ENCODE measurements around the gene ABHD17B.
"Not testable (repeated sequence)": the region's sequence is repeated elsewhere in the genome, so short reads cannot be mapped to it uniquely, and the experiment has no call there.

Gene ABHD17B

DNA sequence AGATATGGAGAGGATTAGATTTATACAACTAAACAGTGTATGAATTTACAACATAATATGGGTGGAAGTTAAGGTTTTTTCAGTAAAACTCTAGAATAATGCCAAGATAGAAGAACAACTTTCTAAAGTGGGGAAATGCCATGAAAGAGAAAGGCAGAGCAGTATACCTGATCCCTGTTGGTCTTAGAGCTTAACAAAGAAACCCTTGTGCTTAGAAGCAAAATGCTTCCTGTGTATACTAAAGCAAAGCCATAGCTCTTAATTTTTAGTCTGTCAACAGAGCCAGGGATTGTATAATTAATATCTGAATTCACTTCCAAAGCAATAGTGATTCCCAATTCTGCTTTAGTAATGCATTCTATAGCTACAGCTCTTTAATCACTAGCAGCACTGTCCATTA, 14.8 kb upstream of the ABHD17B start:
- Mint-ChIP-seq H3K4me3 (no peak overlapping the region), H3K9me3 (no peaks in the 10 kb centered on the region), H3K27ac (no peak overlapping the region), H3K36me3 (peaks cover 12% of the 10 kb centered on the region), H3K4me1 (peaks cover 6% of the 10 kb centered on the region)
- ATAC-seq: no peak
- DNase-seq (ENCODE audit: low spot score in 2 of 2): no peak

DNA sequence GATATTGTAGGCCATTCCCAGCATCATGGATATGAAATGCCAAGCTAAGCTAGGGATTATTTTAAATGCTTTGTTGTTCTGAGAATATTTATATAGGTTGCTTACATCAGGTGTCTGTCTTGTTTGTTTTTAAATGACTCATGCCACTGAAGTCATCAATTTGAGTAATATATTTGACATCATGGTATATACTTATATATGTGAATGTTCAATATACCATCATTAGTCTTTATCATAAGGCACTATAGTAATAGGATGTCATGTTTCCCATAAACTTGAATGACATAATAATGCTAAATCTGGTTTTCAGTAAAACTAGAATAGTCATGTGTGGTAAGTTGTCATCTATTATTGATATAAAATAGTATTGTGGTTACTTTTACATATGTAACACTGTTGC, 13.6 kb upstream of the ABHD17B start:
- Mint-ChIP-seq H3K9me3 (no peaks in the 10 kb centered on the region), H3K4me3 (no peak overlapping the region), H3K27ac (no peak overlapping the region), H3K4me1 (peaks cover 6% of the 10 kb centered on the region), H3K36me3 (peaks cover 18% of the 10 kb centered on the region)
- no peak for DNase-seq (ENCODE audit: low spot score in 2 of 2)
- no peak for ATAC-seq

DNA sequence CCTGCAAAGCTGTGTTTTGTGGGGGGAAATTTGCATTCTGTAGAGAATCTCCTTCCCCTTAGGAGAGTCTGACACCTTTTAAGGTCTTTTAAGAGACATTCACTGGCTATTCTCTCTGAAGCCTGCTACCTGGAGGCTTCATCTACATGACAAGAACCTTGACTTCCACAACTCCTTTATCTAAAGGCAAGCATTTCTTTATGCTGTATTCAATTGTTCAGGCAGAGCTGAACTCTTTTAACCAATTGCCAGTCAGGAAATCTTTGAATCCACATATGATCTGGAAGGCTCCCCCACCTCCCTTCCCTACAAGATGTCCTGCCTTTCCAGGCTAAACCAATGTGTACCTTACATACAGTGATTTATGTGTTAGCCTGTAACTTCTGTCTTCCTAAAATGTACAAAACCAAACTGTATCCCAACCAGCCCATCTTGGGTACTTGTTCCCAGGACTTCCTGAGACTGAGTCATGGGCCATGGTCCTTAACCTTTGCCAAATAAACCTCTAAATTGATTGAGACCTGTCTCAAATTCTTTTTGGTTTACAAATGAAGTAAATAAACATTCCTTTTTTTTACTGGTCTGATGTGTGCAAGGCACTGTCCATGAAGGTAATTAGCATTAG, 10.3 kb upstream of the ABHD17B start:
- Mint-ChIP-seq H3K4me1 (peaks cover 17% of the 10 kb centered on the region), H3K4me3 (no peak overlapping the region), H3K27ac (no peak overlapping the region), H3K9me3 (no peaks in the 10 kb centered on the region), H3K36me3 (peaks cover 26% of the 10 kb centered on the region)
- DNase-seq (ENCODE audit: low spot score in 2 of 2) (no peak), ATAC-seq (no peak)

DNA sequence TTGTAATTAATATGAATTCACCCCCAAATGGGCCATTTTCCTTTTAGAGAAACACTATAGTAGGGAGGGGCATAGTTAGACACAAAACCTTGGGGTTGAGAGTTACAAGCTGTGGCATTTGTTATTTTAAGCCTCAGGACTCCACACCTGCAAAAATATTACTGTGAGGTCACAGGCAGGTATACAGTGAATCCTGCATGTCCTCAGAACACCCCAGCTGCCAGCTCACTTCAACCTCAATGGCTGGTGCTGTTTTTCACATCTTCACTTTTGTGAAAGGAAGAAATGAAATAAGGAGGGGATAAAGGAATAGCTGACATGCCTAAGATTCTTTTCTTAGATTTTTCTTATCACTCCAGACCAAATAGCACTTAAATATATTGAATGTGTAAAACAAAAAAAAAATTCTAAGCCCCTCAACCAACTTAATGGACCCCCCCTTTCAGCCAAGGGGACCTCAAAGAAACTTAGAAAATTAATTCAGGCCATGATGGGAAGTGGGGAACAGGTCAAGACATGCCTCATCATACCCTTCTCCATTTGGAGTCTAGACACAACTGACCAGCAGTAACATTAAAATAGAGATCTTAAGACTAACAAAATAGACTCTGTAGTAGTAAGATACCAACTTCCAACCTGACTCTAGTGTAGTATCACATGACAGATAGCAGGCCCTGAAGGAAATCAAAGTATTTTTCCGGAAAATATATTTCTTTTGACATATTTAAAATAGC, 9.6 kb upstream of the ABHD17B start:
- peaks cover 21% of the 10 kb centered on the region for H3K4me1 Mint-ChIP-seq
- H3K27ac Mint-ChIP-seq: no peak overlapping the region
- H3K4me3 Mint-ChIP-seq: no peak overlapping the region
- ATAC-seq (no peak), DNase-seq (ENCODE audit: low spot score in 2 of 2) (no peak)
- H3K9me3 Mint-ChIP-seq: no peaks in the 10 kb centered on the region
- H3K36me3 Mint-ChIP-seq: peaks cover 26% of the 10 kb centered on the region

DNA sequence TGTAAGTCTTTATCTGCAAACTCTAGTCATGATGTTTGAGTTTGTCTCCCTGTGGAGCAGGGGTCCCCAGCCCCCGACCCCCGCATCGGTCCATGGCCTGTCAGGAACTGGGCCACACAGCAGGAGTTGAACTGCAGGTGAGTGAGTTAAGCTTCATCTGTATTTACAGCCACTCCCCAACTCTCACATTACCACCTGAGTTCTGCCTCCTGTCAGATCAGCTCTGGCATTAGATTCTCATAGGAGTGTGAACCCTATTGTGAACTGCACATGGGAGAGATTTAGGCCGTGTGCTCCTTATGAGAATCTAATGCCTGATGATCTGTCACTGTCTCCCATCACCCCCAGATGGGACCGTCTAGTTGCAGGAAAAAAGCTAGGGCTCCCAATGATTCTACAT, 7.4 kb upstream of the ABHD17B start:
- Mint-ChIP-seq H3K9me3 (no peaks in the 10 kb centered on the region), H3K27ac (no peak overlapping the region), H3K4me3 (no peak overlapping the region), H3K4me1 (peaks cover 34% of the 10 kb centered on the region), H3K36me3 (peaks cover 20% of the 10 kb centered on the region)
- ATAC-seq (no peak), DNase-seq (ENCODE audit: low spot score in 2 of 2) (no peak)

DNA sequence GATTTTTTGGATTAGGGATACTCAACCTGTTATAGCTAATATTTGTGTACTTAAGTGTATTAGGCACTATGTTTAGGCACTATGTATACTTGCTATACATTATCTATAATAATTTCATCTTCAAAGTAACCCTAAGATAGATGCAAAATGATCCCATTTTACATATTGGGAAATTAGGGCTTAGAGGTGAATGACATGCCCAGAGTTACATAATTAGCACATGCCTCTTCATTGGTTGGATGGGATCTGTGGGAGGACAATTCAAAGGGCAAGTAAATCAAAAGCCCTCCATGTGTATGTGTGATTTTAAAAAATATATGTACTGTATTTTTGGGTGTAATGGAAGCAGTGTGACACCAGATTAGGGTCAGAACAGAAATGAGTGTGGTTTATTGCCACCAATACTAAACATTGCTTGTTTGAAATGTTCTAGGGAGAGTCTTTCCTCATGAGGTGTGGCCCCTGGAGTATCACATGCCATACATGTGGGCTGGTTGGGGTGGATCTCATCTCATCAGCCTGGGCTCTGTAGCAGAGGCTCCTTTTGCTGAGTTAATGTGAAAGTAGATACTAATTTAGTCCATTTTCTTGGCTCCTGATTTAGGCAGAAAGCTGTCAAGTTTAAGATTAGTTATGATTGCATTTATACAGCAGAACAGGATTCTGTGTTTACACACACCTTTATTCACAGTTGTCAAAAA, 6.0 kb upstream of the ABHD17B start:
- Mint-ChIP-seq H3K9me3 (no peaks in the 10 kb centered on the region), H3K27ac (peak overlapping the region; percentile 65), H3K4me1 (peaks cover 29% of the 10 kb centered on the region), H3K36me3 (peaks cover 14% of the 10 kb centered on the region), H3K4me3 (no peak overlapping the region)
- DNase-seq (ENCODE audit: low spot score in 2 of 2) (no peak), ATAC-seq (peak; percentile 96)

DNA sequence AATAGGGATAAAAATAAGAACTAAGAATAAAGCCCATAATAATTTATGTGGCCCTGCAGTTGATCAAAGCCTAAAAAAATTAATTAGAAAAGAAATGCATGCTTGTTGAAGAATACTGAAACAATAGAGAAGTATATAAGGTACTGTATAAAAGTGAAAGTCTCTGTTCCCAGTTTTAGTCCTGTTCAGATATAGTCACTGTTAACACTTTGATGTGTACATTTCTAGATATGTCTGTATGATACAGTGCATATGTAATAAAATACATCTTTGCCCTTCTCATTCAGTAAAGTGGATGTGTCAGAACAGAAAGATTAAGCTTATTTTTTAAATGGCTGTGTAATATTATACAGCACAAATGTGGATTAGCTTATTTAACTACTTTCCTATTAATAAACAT, 4.5 kb upstream of the ABHD17B start:
- no peak for DNase-seq (ENCODE audit: low spot score in 2 of 2)
- Mint-ChIP-seq H3K4me1 (peaks cover 37% of the 10 kb centered on the region), H3K4me3 (no peak overlapping the region), H3K27ac (no peak overlapping the region), H3K9me3 (no peaks in the 10 kb centered on the region), H3K36me3 (peaks cover 27% of the 10 kb centered on the region)
- ATAC-seq: no peak

DNA sequence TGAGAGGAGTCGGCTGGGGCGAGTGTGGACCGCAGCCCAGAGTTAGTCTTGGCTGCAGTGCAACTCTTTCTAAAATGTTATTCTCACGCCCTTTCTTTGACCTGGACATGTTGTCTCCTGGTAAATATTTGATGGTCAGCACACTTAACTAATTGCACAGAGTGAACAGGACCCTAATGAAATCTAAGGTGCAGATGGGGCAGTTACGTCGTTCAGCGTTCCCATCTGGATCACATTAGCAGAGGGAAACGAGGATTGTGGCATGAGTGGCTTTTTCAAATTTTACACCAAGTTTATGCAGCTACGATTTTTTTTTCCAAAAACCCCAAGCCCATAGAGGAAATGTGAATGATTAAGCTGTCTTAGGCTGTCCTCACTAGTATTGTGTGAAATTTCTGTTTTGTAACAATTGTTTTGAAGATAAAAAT, 929 bp upstream of the ABHD17B start:
- DNase-seq (ENCODE audit: low spot score in 2 of 2): no peak
- peaks cover 53% of the 10 kb centered on the region for H3K4me1 Mint-ChIP-seq
- peaks cover 12% of the 10 kb centered on the region for H3K36me3 Mint-ChIP-seq
- H3K9me3 Mint-ChIP-seq: no peaks in the 10 kb centered on the region
- H3K27ac Mint-ChIP-seq: peak overlapping the region; percentile 98
- H3K4me3 Mint-ChIP-seq: peak overlapping the region; percentile 97
- no peak for ATAC-seq

DNA sequence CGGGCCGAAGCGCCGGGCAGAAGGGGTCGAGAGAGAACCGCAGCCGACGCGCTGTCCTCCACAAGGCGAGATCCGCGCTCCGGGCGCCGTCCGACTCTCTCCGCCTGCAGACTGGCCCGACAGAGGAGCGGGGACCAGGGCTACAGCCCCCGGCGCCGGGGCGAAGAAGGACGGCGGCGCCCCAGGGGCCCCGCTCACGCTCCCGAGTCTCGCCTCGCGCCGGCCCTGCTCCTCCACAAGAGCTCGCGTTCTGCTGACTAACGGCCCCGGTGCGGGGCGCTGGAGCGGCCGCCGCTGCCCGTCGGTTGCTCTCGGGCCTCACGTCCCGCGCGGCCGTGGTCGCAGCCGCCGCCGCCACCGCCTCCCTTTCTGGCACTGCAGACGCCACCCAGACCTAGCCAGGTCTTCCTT, 338 bp downstream of the ABHD17B start:
- H3K4me1 Mint-ChIP-seq: peaks cover 49% of the 10 kb centered on the region
- H3K9me3 Mint-ChIP-seq: no peaks in the 10 kb centered on the region
- H3K27ac Mint-ChIP-seq: peak overlapping the region; percentile 98
- H3K4me3 Mint-ChIP-seq: peak overlapping the region; percentile 97
- DNase-seq (ENCODE audit: low spot score in 2 of 2) (no peak), ATAC-seq (peak; percentile 46)
- peaks cover 16% of the 10 kb centered on the region for H3K36me3 Mint-ChIP-seq

DNA sequence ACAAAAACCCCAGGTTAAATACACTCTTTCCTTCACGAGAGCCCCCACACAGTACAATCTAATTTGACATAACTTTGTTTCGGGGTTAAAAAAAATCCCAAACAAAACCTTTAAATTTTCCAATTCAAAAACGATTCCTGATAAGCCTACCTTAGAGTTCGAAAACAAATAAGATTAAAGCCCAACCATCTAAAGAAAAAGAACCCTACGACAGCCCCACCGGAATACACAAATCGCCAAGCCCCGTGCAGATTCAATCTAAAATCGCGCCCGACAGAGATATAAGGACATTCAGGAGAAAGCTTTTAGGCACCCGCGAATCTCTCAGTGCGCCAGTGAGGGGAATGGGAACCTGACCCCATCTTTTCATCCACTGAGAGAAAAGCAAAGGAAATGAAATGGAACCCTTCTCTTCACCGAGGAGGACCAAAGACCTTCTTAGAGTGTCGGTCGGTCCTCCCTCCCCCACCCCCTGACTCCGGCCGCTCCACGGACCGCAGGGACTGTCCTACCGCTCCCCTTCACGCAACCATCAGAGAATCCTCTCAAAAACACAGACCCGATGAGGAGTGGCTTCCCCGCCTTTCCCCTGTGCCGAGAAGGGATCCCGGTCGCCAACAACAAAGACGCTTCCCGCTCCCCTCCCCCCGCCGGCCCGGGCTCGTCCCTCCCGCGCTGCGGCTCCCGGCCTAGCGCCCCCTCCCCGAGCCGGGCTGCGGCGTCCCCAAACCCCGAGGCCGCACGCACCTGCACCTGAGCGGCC, 925 bp downstream of the ABHD17B start:
- peak; percentile 27 to 70 for DNase-seq (ENCODE audit: low spot score in 2 of 2)
- Mint-ChIP-seq H3K4me1 (peaks cover 47% of the 10 kb centered on the region), H3K36me3 (peaks cover 19% of the 10 kb centered on the region), H3K27ac (peak overlapping the region; percentile 98), H3K4me3 (peak overlapping the region; percentile 97), H3K9me3 (no peaks in the 10 kb centered on the region)
- ATAC-seq: no peak

DNA sequence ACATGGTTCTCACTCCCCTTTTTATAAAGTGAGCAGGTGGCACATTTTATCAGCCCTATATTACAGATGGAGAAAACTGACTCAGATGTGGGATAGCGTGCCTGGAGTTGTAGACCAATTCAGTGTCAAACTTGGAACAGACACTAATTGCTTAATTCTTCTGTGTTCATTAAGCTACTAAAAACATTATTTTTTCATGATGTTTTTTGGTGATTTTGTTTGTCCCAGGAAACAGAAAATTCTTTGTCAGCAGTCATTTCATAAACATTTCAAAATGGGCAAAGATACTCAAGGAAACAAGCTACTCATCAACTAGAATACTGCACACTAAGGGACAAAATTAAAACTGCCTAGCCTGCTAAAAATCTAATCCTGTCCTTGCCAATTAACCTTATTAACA, 2.2 kb downstream of the ABHD17B start:
- H3K27ac Mint-ChIP-seq: no peak overlapping the region
- H3K4me3 Mint-ChIP-seq: peak overlapping the region; percentile 97
- H3K9me3 Mint-ChIP-seq: no peaks in the 10 kb centered on the region
- peaks cover 19% of the 10 kb centered on the region for H3K36me3 Mint-ChIP-seq
- DNase-seq (ENCODE audit: low spot score in 2 of 2) (no peak), ATAC-seq (no peak)
- H3K4me1 Mint-ChIP-seq: peaks cover 37% of the 10 kb centered on the region

DNA sequence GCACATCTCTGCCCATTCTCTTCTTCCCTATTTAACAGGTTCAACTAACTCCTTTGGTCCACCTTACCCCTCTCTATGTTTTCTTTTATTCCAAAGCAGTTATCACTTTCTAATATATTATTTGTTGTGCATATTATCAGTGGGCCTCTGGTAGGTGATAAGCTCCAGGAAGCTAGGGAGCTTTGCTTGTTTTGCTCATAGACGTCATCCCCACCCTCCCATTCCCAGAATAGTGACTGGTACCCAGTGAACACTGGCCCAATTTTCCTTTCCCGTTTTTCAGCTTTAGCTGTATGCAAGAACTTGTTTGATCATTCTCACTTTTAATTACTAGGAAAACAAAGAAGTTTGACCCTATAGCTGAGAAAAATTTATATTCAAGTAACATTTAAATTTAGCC, 6.9 kb downstream of the ABHD17B start:
- no peak overlapping the region for H3K27ac Mint-ChIP-seq
- DNase-seq (ENCODE audit: low spot score in 2 of 2) (no peak), ATAC-seq (no peak)
- H3K36me3 Mint-ChIP-seq: peaks cover 7% of the 10 kb centered on the region
- no peaks in the 10 kb centered on the region for H3K9me3 Mint-ChIP-seq
- no peak overlapping the region for H3K4me3 Mint-ChIP-seq
- peaks cover 28% of the 10 kb centered on the region for H3K4me1 Mint-ChIP-seq

DNA sequence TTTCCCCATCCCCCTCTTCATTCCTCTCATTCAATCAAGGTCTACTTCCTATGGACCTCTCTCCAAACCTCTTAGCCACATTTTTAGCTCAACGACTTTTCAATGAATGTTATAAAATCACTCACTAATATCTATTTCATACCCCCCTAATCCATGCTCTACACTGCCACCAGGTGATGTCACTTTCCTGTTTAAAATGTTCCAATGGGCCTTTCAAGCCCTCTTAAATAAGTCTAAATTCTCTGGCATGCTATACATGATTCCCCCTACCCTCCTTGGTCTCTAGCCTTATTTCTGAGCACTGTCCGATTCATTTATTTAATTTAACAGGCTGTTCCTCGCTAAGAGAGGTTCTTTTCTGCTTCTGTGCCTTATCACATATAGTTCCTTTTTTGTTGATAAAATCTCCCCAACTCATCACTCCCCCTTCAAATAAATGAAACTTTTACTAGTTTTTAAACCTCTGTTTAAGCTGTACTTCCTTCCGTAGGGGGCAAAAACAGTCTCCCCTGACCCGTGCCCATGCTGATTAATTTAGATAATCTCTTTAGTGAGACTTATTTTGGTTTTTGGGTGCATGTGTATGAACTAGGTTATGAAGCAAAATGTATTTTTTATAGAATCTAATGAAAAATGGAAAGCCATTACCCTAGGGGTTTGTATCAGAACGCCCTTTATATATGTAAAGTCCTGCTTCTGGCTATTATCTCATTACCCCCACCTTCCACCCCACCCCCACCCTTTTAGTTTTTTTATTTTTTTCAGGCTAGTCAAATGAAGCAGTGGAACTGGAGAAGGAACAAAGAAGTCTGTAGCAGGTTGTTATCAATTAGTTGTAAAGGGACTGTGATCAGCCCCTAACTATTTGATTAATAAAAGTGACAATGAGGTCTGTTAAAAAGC, 9.0 kb downstream of the ABHD17B start:
- no peak for ATAC-seq
- H3K4me3 Mint-ChIP-seq: no peak overlapping the region
- DNase-seq (ENCODE audit: low spot score in 2 of 2): no peak

DNA sequence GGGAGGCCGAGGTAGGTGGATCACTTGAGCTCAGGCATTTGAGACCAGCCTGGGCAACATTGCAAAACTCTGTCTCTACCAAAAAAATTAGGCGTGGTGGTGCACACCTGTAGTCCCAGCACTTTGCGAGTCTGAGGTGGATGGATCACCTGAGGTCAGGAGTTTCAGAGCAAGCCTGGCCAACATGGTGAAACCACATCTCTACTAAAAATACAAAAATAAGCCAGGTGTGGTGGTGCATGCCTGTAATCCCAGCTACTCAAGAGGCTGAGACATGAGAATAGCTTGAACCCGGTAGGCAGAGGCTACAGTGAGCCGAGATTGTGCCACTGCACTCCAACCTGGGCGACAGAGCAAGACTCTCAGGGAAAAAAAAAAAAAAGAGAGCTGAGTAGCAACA, 12.2 kb downstream of the ABHD17B start:
- peaks cover 56% of the 10 kb centered on the region for H3K4me1 Mint-ChIP-seq
- not testable (repeated sequence) for ATAC-seq; H3K36me3 Mint-ChIP-seq; H3K9me3 Mint-ChIP-seq; H3K4me3 Mint-ChIP-seq; DNase-seq (ENCODE audit: low spot score in 2 of 2)
- peak overlapping the region; percentile 79 for H3K27ac Mint-ChIP-seq

More for the DNA sequence above, 9.0 kb downstream of the ABHD17B start:
- H3K4me1 Mint-ChIP-seq: peaks cover 33% of the 10 kb centered on the region
- no peaks in the 10 kb centered on the region for H3K9me3 Mint-ChIP-seq
- H3K36me3 Mint-ChIP-seq: peaks cover 7% of the 10 kb centered on the region
- peak overlapping the region; percentile 23 for H3K27ac Mint-ChIP-seq

Measured in stimulated activated effector memory CD8-positive, alpha-beta T cell treated with anti-CD3 and anti-CD28 coated beads, Interleukin-12 subunit alpha, Interleukin-12 subunit beta, amount 100 ng/mL, for 72 hours (primary cell).